Measurements from ENCODE around the gene ZBTB7B. TPM values are rescaled to one million over a fixed set of nuclear protein-coding genes. Genes with fewer than 3 reads are reported as not detected.

ZBTB7B gene
- total RNA-seq, 1 donor from 2014 or later: 80.4 TPM

DNA sequence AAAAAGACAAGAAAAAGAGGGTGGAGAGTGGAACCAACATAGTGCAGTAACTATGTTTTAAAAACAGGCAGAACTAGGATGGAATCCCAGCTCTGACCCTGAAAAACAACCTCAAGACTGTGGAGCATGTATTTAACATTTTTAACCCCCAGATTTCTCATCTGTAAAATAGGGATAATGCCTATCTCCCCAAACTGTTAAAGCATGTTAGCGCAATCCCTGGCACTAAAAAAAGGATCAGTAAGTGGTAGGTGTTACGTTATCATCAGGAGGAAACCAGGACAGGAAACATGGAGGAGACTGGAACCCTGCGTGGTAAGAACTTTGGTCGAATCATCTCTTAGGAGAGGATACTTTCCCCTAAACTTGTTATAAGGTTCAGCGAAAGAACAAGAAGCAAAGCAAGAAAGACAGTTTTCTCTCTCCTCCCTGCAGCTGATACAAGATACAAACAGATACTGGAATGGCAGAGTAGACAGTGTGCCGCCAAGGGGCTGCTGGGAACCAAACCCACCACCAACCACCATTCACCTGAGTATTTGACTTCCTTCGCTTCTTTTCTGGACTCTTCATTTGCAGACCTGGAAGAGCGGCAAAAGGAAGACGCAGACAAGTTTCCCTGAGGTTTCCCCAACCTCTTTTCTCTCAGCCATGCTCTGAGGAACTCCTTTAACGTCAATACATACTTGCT, 42.0 kb upstream of the ZBTB7B start:
- ATAC-seq (no peak), DNase-seq (no peak)
- peak overlapping the region; percentile 90 for H3K4me3 ChIP-seq
- H3K36me3 ChIP-seq: peaks cover 35% of the 10 kb centered on the region
- peak overlapping the region; percentile 98 for H3K27ac ChIP-seq
- TF ChIP-seq CTCF (IDR thresholded peaks at IDR 0.05): no peak
- H3K27me3 ChIP-seq: no peaks in the 10 kb centered on the region
- no peaks in the 10 kb centered on the region for H3K9me3 ChIP-seq
- intact Hi-C loops (cut with DNase I): no loop called here
- H3K4me1 ChIP-seq: peaks cover 29% of the 10 kb centered on the region

GRCh38 chr1:154961207-154962155, 41.1 kb upstream of the ZBTB7B start, which contains the start of gene PYGO2:
PYGO2 (minus strand) TSS chr1:154961782; CDS start chr1:154961576, 206 bp downstream.
- peaks cover 44% of the 10 kb centered on the region for H3K36me3 ChIP-seq
- H3K4me3 ChIP-seq: peak within 1 kb of the TSS; percentile 90
- H3K4me1 ChIP-seq: peaks cover 27% of the 10 kb centered on the region
- intact Hi-C loops (cut with DNase I): no loop called here
- H3K27me3 ChIP-seq: no peaks in the 10 kb centered on the region
- DNase-seq (peak; percentile 93), ATAC-seq (peak; percentile 90)
- no peaks in the 10 kb centered on the region for H3K9me3 ChIP-seq
- H3K27ac ChIP-seq: peak within 1 kb of the TSS; percentile 98
- peak; percentile 53 for TF ChIP-seq CTCF (IDR thresholded peaks at IDR 0.05)

- H3K4me3 ChIP-seq: peak overlapping the region; percentile 90
- H3K27me3 ChIP-seq: no peaks in the 10 kb centered on the region
- no peak for TF ChIP-seq CTCF (IDR thresholded peaks at IDR 0.05)
- ATAC-seq: peak; percentile 7
- H3K9me3 ChIP-seq: no peaks in the 10 kb centered on the region
- H3K4me1 ChIP-seq: peaks cover 19% of the 10 kb centered on the region
- peaks cover 52% of the 10 kb centered on the region for H3K36me3 ChIP-seq
- intact Hi-C loops (cut with DNase I): no loop called here
- peak; percentile 69 for DNase-seq
- peak overlapping the region; percentile 98 for H3K27ac ChIP-seq
Observed at GRCh38 chr1:154962156-154962749, 40.3 kb upstream of the ZBTB7B start.

GRCh38 chr1:154962795-154963330, 39.7 kb upstream of the ZBTB7B start:
- intact Hi-C loops (cut with DNase I): no loop called here
- H3K27ac ChIP-seq: peak overlapping the region; percentile 98
- no peak for DNase-seq

More at GRCh38 chr1:154962795-154963330, 39.7 kb upstream of the ZBTB7B start:
- Histone ChIP-seq H3K4me1 (peaks cover 20% of the 10 kb centered on the region), H3K9me3 (no peaks in the 10 kb centered on the region), H3K27me3 (no peaks in the 10 kb centered on the region), H3K4me3 (peak overlapping the region; percentile 90), H3K36me3 (peaks cover 58% of the 10 kb centered on the region)
- no peak for TF ChIP-seq CTCF (IDR thresholded peaks at IDR 0.05)
- no peak for ATAC-seq
